ENCODE data around the gene ATP1A2.

ATP1A2 gene

GRCh38 chr1:160168016-160168415 is 52.5 kb downstream of the ATP1A2 start:
- TF ChIP-seq GATA3 (IDR thresholded peaks at IDR 0.05; ENCODE audit: low read depth, low read length) (no peak), GATA2 (IDR thresholded peaks at IDR 0.05; ENCODE audit: low read depth, low read length) (no peak)

- TF ChIP-seq GATA3 (IDR thresholded peaks at IDR 0.05; ENCODE audit: low read depth, low read length) (no peak), GATA2 (IDR thresholded peaks at IDR 0.05; ENCODE audit: low read depth, low read length) (no peak)
Measured at GRCh38 chr1:160168609-160169369, 53.2 kb downstream of the ATP1A2 start.

- TF ChIP-seq GATA3 (IDR thresholded peaks at IDR 0.05; ENCODE audit: low read depth, low read length) (no peak), GATA2 (IDR thresholded peaks at IDR 0.05; ENCODE audit: low read depth, low read length) (no peak)
Measured at GRCh38 chr1:160169553-160170399, 54.2 kb downstream of the ATP1A2 start.

GRCh38 chr1:160171354-160171753 is 55.8 kb downstream of the ATP1A2 start:
- TF ChIP-seq GATA3 (IDR thresholded peaks at IDR 0.05; ENCODE audit: low read depth, low read length) = no peak
- TF ChIP-seq GATA2 (IDR thresholded peaks at IDR 0.05; ENCODE audit: low read depth, low read length) = no peak

GRCh38 chr1:160171980-160172379 is 56.4 kb downstream of the ATP1A2 start:
- TF ChIP-seq GATA3 (IDR thresholded peaks at IDR 0.05; ENCODE audit: low read depth, low read length) = no peak
- no peak for TF ChIP-seq GATA2 (IDR thresholded peaks at IDR 0.05; ENCODE audit: low read depth, low read length)

- TF ChIP-seq GATA3 (IDR thresholded peaks at IDR 0.05; ENCODE audit: low read depth, low read length) (no peak), GATA2 (IDR thresholded peaks at IDR 0.05; ENCODE audit: low read depth, low read length) (no peak)
Measured at GRCh38 chr1:160177231-160177630, 61.7 kb downstream of the ATP1A2 start.

- TF ChIP-seq GATA2 (IDR thresholded peaks at IDR 0.05; ENCODE audit: low read depth, low read length) (no peak), GATA3 (IDR thresholded peaks at IDR 0.05; ENCODE audit: low read depth, low read length) (no peak)
Measured at GRCh38 chr1:160177667-160178066, 62.1 kb downstream of the ATP1A2 start.

GRCh38 chr1:160178731-160179130 is 63.2 kb downstream of the ATP1A2 start:
- TF ChIP-seq GATA2 (IDR thresholded peaks at IDR 0.05; ENCODE audit: low read depth, low read length) (no peak), GATA3 (IDR thresholded peaks at IDR 0.05; ENCODE audit: low read depth, low read length) (no peak)

- TF ChIP-seq GATA2 (IDR thresholded peaks at IDR 0.05; ENCODE audit: low read depth, low read length) (no peak), GATA3 (IDR thresholded peaks at IDR 0.05; ENCODE audit: low read depth, low read length) (no peak)
Measured at GRCh38 chr1:160179336-160179735, 63.8 kb downstream of the ATP1A2 start.

- no peak for TF ChIP-seq GATA3 (IDR thresholded peaks at IDR 0.05; ENCODE audit: low read depth, low read length)
- no peak for TF ChIP-seq GATA2 (IDR thresholded peaks at IDR 0.05; ENCODE audit: low read depth, low read length)
Measured at GRCh38 chr1:160186246-160186645, 70.7 kb downstream of the ATP1A2 start.

- no peak for TF ChIP-seq GATA2 (IDR thresholded peaks at IDR 0.05; ENCODE audit: low read depth, low read length)
- no peak for TF ChIP-seq GATA3 (IDR thresholded peaks at IDR 0.05; ENCODE audit: low read depth, low read length)
Measured at GRCh38 chr1:160186729-160187128, 71.2 kb downstream of the ATP1A2 start.

GRCh38 chr1:160187407-160187806 is 71.8 kb downstream of the ATP1A2 start:
- no peak for TF ChIP-seq GATA2 (IDR thresholded peaks at IDR 0.05; ENCODE audit: low read depth, low read length)
- no peak for TF ChIP-seq GATA3 (IDR thresholded peaks at IDR 0.05; ENCODE audit: low read depth, low read length)

- no peak for TF ChIP-seq GATA2 (IDR thresholded peaks at IDR 0.05; ENCODE audit: low read depth, low read length)
Measured at GRCh38 chr1:160188341-160188740, 72.8 kb downstream of the ATP1A2 start.

- TF ChIP-seq GATA3 (IDR thresholded peaks at IDR 0.05; ENCODE audit: low read depth, low read length) = no peak
- no peak for TF ChIP-seq GATA2 (IDR thresholded peaks at IDR 0.05; ENCODE audit: low read depth, low read length)
Measured at GRCh38 chr1:160189649-160190625, 74.4 kb downstream of the ATP1A2 start, which contains the start of gene CASQ1. CASQ1 (plus strand) TSS chr1:160190575; CDS start chr1:160190752, 177 bp downstream.

Measured in SH-SY5Y (cell line).